Trophoblast cell (in vitro differentiated cells and primary cell): ENCODE measurements around the gene PLA2G4C.

Experiments
- DNase-seq, 2 donors: peaks; one replicate each; pipeline ENCODE4 v3.0.0-alpha.2; 2016
- H2AFZ ChIP-seq: 2 replicates; pipeline ENCODE4 v1.6.1; 2013; ENCODE audit warnings: low read length, moderate library complexity, mild to moderate bottlenecking; ENCODE audit not compliant: insufficient read depth, poor library complexity
- H2AK5ac ChIP-seq: 2 replicates; pipeline ENCODE4 v1.6.1; 2013; ENCODE audit warnings: mild to moderate bottlenecking, low read length
- H2BK120ac ChIP-seq: 2 replicates; pipeline ENCODE4 v1.6.1; 2013; ENCODE audit warnings: low read length, mild to moderate bottlenecking, moderate library complexity; ENCODE audit not compliant: insufficient read depth, poor library complexity
- H2BK12ac ChIP-seq: 2 replicates; pipeline ENCODE4 v1.6.1; 2013; ENCODE audit warnings: mild to moderate bottlenecking, low read length, moderate library complexity
- H2BK5ac ChIP-seq: 2 replicates; pipeline ENCODE4 v1.6.1; 2013; ENCODE audit warnings: low read length, low read depth, moderate library complexity, mild to moderate bottlenecking; ENCODE audit not compliant: poor library complexity
- H3K14ac ChIP-seq: 2 replicates; pipeline ENCODE4 v1.6.1; 2013; ENCODE audit warnings: mild to moderate bottlenecking, low read length
- H3K18ac ChIP-seq: 2 replicates; pipeline ENCODE4 v1.6.1; 2013; ENCODE audit warnings: mild to moderate bottlenecking, low read length
- H3K23ac ChIP-seq: 2 replicates; pipeline ENCODE4 v1.6.1; 2013; ENCODE audit warnings: low read length
- H3K27ac ChIP-seq: 2 replicates; pipeline ENCODE4 v1.5.1; 2013; ENCODE audit warnings: low read depth, mild to moderate bottlenecking, inconsistent platforms, low read length, moderate library complexity
- H3K27me3 ChIP-seq: 2 replicates; pipeline ENCODE4 v1.6.1; 2013; ENCODE audit warnings: inconsistent platforms, mild to moderate bottlenecking, low read length, moderate library complexity; ENCODE audit not compliant: insufficient read depth
- H3K36me3 ChIP-seq, 2 experiments: 1 replicate in 1 of 2; 2 replicates in 1 of 2; pipeline ENCODE4 v1.6.1; 2013; ENCODE audit warnings: low read length in 2 of 2, mild to moderate bottlenecking in 2 of 2, moderate library complexity in 1 of 2; ENCODE audit not compliant: insufficient read depth in 2 of 2, control insufficient read depth in 1 of 2
- H3K4ac ChIP-seq: 2 replicates; pipeline ENCODE4 v1.6.1; 2013; ENCODE audit warnings: low read depth, mild to moderate bottlenecking, low read length, moderate library complexity
- H3K4me1 ChIP-seq, 2 experiments: 1 replicate in 1 of 2; 2 replicates in 1 of 2; pipeline ENCODE4 v1.6.1; 2013; ENCODE audit warnings: low read length in 2 of 2, mild to moderate bottlenecking in 2 of 2, moderate library complexity in 1 of 2; ENCODE audit not compliant: insufficient read depth in 2 of 2, control insufficient read depth in 1 of 2
- H3K4me2 ChIP-seq: 2 replicates; pipeline ENCODE4 v1.6.1; 2013; ENCODE audit warnings: inconsistent platforms, mild to moderate bottlenecking, low read length, moderate library complexity
- H3K4me3 ChIP-seq: 2 replicates; pipeline ENCODE4 v1.5.1; 2013; ENCODE audit warnings: mild to moderate bottlenecking, low read depth, low read length, inconsistent platforms
- H3K79me1 ChIP-seq: one replicate; pipeline ENCODE4 v1.6.1; 2013; ENCODE audit warnings: low read length
- H3K79me2 ChIP-seq: 2 replicates; pipeline ENCODE4 v1.6.1; 2013; ENCODE audit warnings: low read length, mild to moderate bottlenecking; ENCODE audit not compliant: control insufficient read depth, insufficient read depth, poor library complexity
- H3K9ac ChIP-seq: 2 replicates; pipeline ENCODE4 v1.6.1; 2013; ENCODE audit warnings: mild to moderate bottlenecking, low read length
- H3K9me3 ChIP-seq: 2 replicates; pipeline ENCODE4 v1.6.1; 2013; ENCODE audit warnings: low read depth, mild to moderate bottlenecking, control low read depth, inconsistent platforms, low read length; ENCODE audit not compliant: insufficient read depth
- H4K12ac ChIP-seq: 2 replicates; pipeline ENCODE4 v1.6.1; 2013; ENCODE audit warnings: low read depth, mild to moderate bottlenecking, low read length, moderate library complexity
- H4K8ac ChIP-seq: 2 replicates; pipeline ENCODE4 v1.6.1; 2013; ENCODE audit warnings: low read depth, mild to moderate bottlenecking, low read length, moderate library complexity
- H4K91ac ChIP-seq: one replicate; pipeline ENCODE4 v1.6.1; 2013; ENCODE audit warnings: low read depth, mild to moderate bottlenecking, low read length, moderate library complexity
- WGBS: extraction: QIAGEN DNeasy Blood & Tissue Kit; methylation state at CpG from one replicate; pipeline ENCODE4 v1.1.7; 2013; ENCODE audit warnings: missing lambda C conversion rate; ENCODE audit not compliant: insufficient read length, insufficient coverage; ENCODE audit errors: extremely low coverage; 5-methylcytosine and 5-hydroxymethylcytosine counted together

PLA2G4C gene

GRCh38 chr19:48113190-48113917 is 2.7 kb upstream of the PLA2G4C start:
- Histone ChIP-seq H3K27me3 (no peaks in the 10 kb centered on the region), H3K79me1 (no peaks in the 10 kb centered on the region), H2BK120ac (no peak overlapping the region), H3K79me2 (no peaks in the 10 kb centered on the region), H3K27ac (no peak overlapping the region), H4K8ac (no peak overlapping the region), H2BK5ac (no peak overlapping the region), H4K91ac (no peak overlapping the region), H3K4me3 (no peak overlapping the region), H3K23ac (no peak overlapping the region), H3K9ac (no peak overlapping the region), H3K4me2 (no peak overlapping the region), H3K4me1 (no peaks in the 10 kb centered on the region), H2AFZ (no peak overlapping the region), H2BK12ac (no peak overlapping the region), H3K9me3 (no peaks in the 10 kb centered on the region), H4K12ac (no peak overlapping the region), H3K14ac (no peak overlapping the region), H2AK5ac (no peak overlapping the region), H3K36me3 (peaks cover 21 to 25% of the 10 kb centered on the region in 2 experiments), H3K4ac (no peak overlapping the region), H3K18ac (no peak overlapping the region)
- WGBS, result no CpG with 5 or more reads among the region's 16 CpGs
- no peak for DNase-seq

GRCh38 chr19:48111280-48111679 is 663 bp upstream of the PLA2G4C start:
- DNase-seq, result no peak
- H2AK5ac ChIP-seq, result no peak overlapping the region
- no peaks in the 10 kb centered on the region for H3K9me3 ChIP-seq
- H2BK120ac ChIP-seq, result no peak overlapping the region
- no peak overlapping the region for H3K4ac ChIP-seq
- no peak overlapping the region for H2BK5ac ChIP-seq
- no peak overlapping the region for H4K8ac ChIP-seq
- no peak overlapping the region for H3K14ac ChIP-seq
- peaks cover 11 to 12% of the 10 kb centered on the region in 2 experiments for H3K36me3 ChIP-seq
- no peak overlapping the region for H3K4me3 ChIP-seq
- WGBS, result no CpG with 5 or more reads among the region's 7 CpGs
- no peak overlapping the region for H3K27ac ChIP-seq
- no peak overlapping the region for H4K91ac ChIP-seq
- H3K4me1 ChIP-seq, result peaks cover 0 to 2% of the 10 kb centered on the region in 2 experiments
- no peak overlapping the region for H3K18ac ChIP-seq
- H3K27me3 ChIP-seq, result no peaks in the 10 kb centered on the region
- no peaks in the 10 kb centered on the region for H3K79me2 ChIP-seq
- H2AFZ ChIP-seq, result no peak overlapping the region
- H3K9ac ChIP-seq, result peak overlapping the region; percentile 57
- no peak overlapping the region for H3K4me2 ChIP-seq
- no peaks in the 10 kb centered on the region for H3K79me1 ChIP-seq
- H3K23ac ChIP-seq, result no peak overlapping the region
- no peak overlapping the region for H4K12ac ChIP-seq
- no peak overlapping the region for H2BK12ac ChIP-seq

- Histone ChIP-seq H4K8ac (no peak overlapping the region), H3K9me3 (no peaks in the 10 kb centered on the region), H3K23ac (no peak overlapping the region), H3K27me3 (no peaks in the 10 kb centered on the region), H4K12ac (no peak overlapping the region), H3K4me3 (no peak overlapping the region), H3K79me1 (no peaks in the 10 kb centered on the region), H3K27ac (no peak overlapping the region), H3K18ac (no peak overlapping the region), H3K79me2 (no peaks in the 10 kb centered on the region), H3K4ac (no peak overlapping the region), H2BK12ac (no peak overlapping the region), H2AFZ (no peak overlapping the region), H2BK120ac (no peak overlapping the region), H3K4me2 (no peak overlapping the region), H2AK5ac (no peak overlapping the region), H3K36me3 (no peaks in the 10 kb centered on the region), H3K4me1 (peaks cover 0 to 2% of the 10 kb centered on the region in 2 experiments), H3K9ac (no peak overlapping the region), H4K91ac (no peak overlapping the region), H2BK5ac (no peak overlapping the region), H3K14ac (no peak overlapping the region)
- no peak for DNase-seq
- no CpG with 5 or more reads among the region's 15 CpGs for WGBS
Measured at GRCh38 chr19:48108997-48109782, 1.4 kb downstream of the PLA2G4C start.

- H3K27ac ChIP-seq, result no peak overlapping the region
- H2AK5ac ChIP-seq, result no peak overlapping the region
- no peak overlapping the region for H2AFZ ChIP-seq
- H4K12ac ChIP-seq, result no peak overlapping the region
- H3K9me3 ChIP-seq, result no peaks in the 10 kb centered on the region
- DNase-seq, result no peak
- no peak overlapping the region for H3K23ac ChIP-seq
- no peaks in the 10 kb centered on the region for H3K27me3 ChIP-seq
- no peak overlapping the region for H2BK120ac ChIP-seq
- WGBS, result no CpG with 5 or more reads among the region's 5 CpGs
- no peak overlapping the region for H2BK5ac ChIP-seq
- no peaks in the 10 kb centered on the region for H3K36me3 ChIP-seq
- H4K8ac ChIP-seq, result no peak overlapping the region
- H3K79me1 ChIP-seq, result no peaks in the 10 kb centered on the region
- no peak overlapping the region for H3K9ac ChIP-seq
- H3K79me2 ChIP-seq, result no peaks in the 10 kb centered on the region
- no peak overlapping the region for H3K4ac ChIP-seq
- no peak overlapping the region for H3K4me3 ChIP-seq
- H4K91ac ChIP-seq, result no peak overlapping the region
- no peak overlapping the region for H2BK12ac ChIP-seq
- no peak overlapping the region for H3K18ac ChIP-seq
- no peak overlapping the region for H3K4me2 ChIP-seq
- peaks cover 0 to 2% of the 10 kb centered on the region in 2 experiments for H3K4me1 ChIP-seq
- H3K14ac ChIP-seq, result no peak overlapping the region
Measured at GRCh38 chr19:48103922-48104321, 6.7 kb downstream of the PLA2G4C start.
